Ovary (tissue), 9 donors: ENCODE results near the gene FANCC. TPM values are rescaled to one million over a fixed set of nuclear protein-coding genes. Genes with fewer than 3 reads are reported as not detected.

ENCODE experiments used
- DNase-seq, 5 donors: peaks; one replicate each; pipeline ENCODE4 v3.0.0-alpha.2; 2019 to 2020
- H3K27ac ChIP-seq, 2 donors: fragments of 200-600 bp; one replicate each; pipeline versions ENCODE4 v1.5.1 to v1.8.0; 2019 to 2022
- H3K27me3 ChIP-seq: fragments of 200-600 bp; one replicate; pipeline ENCODE4 v1.8.0; 2022
- H3K36me3 ChIP-seq: fragments of 200-600 bp; sonication (generic); one replicate; pipeline ENCODE4 v1.5.1; 2019
- H3K4me1 ChIP-seq: one replicate; pipeline ENCODE4 v1.8.1; 2013; ENCODE audit warnings: mild to moderate bottlenecking, moderate library complexity; ENCODE audit not compliant: insufficient read depth
- H3K4me3 ChIP-seq: fragments of 200-600 bp; sonication (generic); one replicate; pipeline ENCODE4 v1.5.1; 2017
- H3K9me3 ChIP-seq, 2 donors: fragments of 200-600 bp in 1 of 2; sonication (generic) in 1 of 2; one replicate each; pipeline versions ENCODE4 v1.5.1 to v1.8.1; 2013 to 2019; ENCODE audit warnings: mild to moderate bottlenecking in 1 of 2, moderate library complexity in 1 of 2
- EP300 ChIP-seq: sonication (generic); formaldehyde crosslinking; IDR thresholded peaks from one replicate; pipeline ENCODE4 v1.6.1; 2017; ENCODE audit warnings: antibody characterized with exemption
- POLR2A ChIP-seq: fragments of 450-650 bp; IDR thresholded peaks from one replicate; pipeline ENCODE4 v1.6.1; 2017; ENCODE audit warnings: antibody characterized with exemption, mild to moderate bottlenecking, moderate library complexity
- WGBS, 3 donors: extraction: QIAGEN DNeasy Blood & Tissue Kit in 1 of 3; methylation state at CpG; one replicate each; pipeline versions ENCODE4 v1.1.5 to v1.1.7; 2013 to 2017; 5-methylcytosine and 5-hydroxymethylcytosine counted together
- intact Hi-C, 4 donors: fragments of 100-400 bp; cut with DNase I; formaldehyde crosslinking; loops; one replicate each; pipeline versions ENCODE4 v1.11.0 to v1.15.1; 2022 to 2023
- polyA plus RNA-seq, 2 donors: library from polyadenylated mRNA; stranded (reverse); fragments of 200-250 nt in 1 of 2; fragments of 350-450 nt in 1 of 2; fragmentation: Illumina TruSeq in 1 of 2; extraction: RNeasy Lipid Tissue Mini Kit (QIAGEN cat#74804) in 1 of 2; gene quantifications; one replicate each; pipeline ENCODE4 v1.2.3, GENCODE V29; 2013 to 2014
- total RNA-seq, 7 donors: library from RNA; depleted of rRNA in 2 of 7; stranded (reverse); fragments of >200 nt in 2 of 7; fragmentation: NEBNext Ultra II Directional in 3 of 7; extraction: Animal tissue kit (Norgen Biotek cat#: 25700) in 3 of 7; gene quantifications; one replicate each; pipeline versions ENCODE4 v1.1.0 to v1.2.4, GENCODE V29; 2016 to 2023
- TF ChIP-seq, protein P1 (sequence below), 3 donors: fragments of 450-650 bp in 2 of 3; fragments of 200-600 bp in 1 of 3; IDR thresholded peaks; one replicate each; pipeline versions ENCODE4 v1.5.1 to v1.8.0; 2016 to 2022; ENCODE audit warnings: antibody characterized with exemption in 3 of 3, mild to moderate bottlenecking in 1 of 3
- donor health status: DM: no; HTN: no; CAD: no; lungs with moderate emphysema.
- donor health status: DM: no; HTN: no; CAD: no.
- donor health status: Bipolar disorder and iron deficiency.
- donor health status: DM: yes; HTN: yes; CAD: no.
- donor health status: DM: no; HTN: no; CAD: no.
- donor health status: DM: yes; HTN: yes; CAD: no.

FANCC gene
- total and polyA plus RNA-seq, 9 donors, result 2.9 to 7.5 (median 4.9) TPM

DNA sequence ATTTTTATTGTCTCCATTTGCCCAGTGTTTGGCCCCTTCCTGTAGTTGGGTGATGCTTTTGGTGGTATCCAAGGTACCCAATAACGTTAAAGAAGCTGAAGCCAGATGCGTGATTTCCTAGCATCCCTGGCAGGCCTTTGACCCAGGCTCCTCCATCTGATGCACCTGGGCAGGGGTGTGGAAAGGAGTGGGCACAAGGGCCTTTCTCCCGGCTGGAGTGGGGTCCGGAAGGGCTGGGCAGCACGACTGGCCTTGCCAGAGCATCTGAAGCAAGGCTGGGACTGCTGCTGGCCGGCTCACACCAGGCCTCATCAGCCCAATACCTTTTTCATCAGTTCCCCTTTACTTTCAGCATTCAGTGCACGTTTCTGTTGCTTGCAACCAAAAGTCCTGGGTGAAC is 220.2 kb downstream of the FANCC start:
- Histone ChIP-seq H3K9me3 (no peaks in the 10 kb centered on the region), H3K36me3 (no peaks in the 10 kb centered on the region), H3K4me3 (no peak overlapping the region), H3K4me1 (peaks cover 9% of the 10 kb centered on the region), H3K27me3 (no peaks in the 10 kb centered on the region), H3K27ac (no peak overlapping the region)
- WGBS, 3 donors, result 90 to 94% (median 93%) methylated on average over 7 of the region's 7 CpGs
- intact Hi-C loops, result no loop called here
- TF ChIP-seq, protein P1, sequence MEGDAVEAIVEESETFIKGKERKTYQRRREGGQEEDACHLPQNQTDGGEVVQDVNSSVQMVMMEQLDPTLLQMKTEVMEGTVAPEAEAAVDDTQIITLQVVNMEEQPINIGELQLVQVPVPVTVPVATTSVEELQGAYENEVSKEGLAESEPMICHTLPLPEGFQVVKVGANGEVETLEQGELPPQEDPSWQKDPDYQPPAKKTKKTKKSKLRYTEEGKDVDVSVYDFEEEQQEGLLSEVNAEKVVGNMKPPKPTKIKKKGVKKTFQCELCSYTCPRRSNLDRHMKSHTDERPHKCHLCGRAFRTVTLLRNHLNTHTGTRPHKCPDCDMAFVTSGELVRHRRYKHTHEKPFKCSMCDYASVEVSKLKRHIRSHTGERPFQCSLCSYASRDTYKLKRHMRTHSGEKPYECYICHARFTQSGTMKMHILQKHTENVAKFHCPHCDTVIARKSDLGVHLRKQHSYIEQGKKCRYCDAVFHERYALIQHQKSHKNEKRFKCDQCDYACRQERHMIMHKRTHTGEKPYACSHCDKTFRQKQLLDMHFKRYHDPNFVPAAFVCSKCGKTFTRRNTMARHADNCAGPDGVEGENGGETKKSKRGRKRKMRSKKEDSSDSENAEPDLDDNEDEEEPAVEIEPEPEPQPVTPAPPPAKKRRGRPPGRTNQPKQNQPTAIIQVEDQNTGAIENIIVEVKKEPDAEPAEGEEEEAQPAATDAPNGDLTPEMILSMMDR (IDR thresholded peaks at IDR 0.05), result no peak
- TF ChIP-seq POLR2A (no peak), EP300 (no peak)
- no peak for DNase-seq

GRCh38 chr9:95096807-95097206 is 220.7 kb downstream of the FANCC start:
- intact Hi-C loops, result no loop called here
- Histone ChIP-seq H3K4me3 (no peak overlapping the region), H3K36me3 (no peaks in the 10 kb centered on the region), H3K27me3 (no peaks in the 10 kb centered on the region), H3K9me3 (no peaks in the 10 kb centered on the region), H3K27ac (no peak overlapping the region), H3K4me1 (peaks cover 11% of the 10 kb centered on the region)
- 76 to 86% (median 84%) methylated on average over 6 of the region's 6 CpGs for WGBS, 3 donors
- TF ChIP-seq POLR2A, result no peak
- TF ChIP-seq EP300, result no peak
- TF ChIP-seq, protein P1 (IDR thresholded peaks at IDR 0.05), result no peak
- DNase-seq, result no peak

GRCh38 chr9:95096381-95096780 is 221.1 kb downstream of the FANCC start:
- no peaks in the 10 kb centered on the region for H3K36me3 ChIP-seq
- H3K27ac ChIP-seq, result no peak overlapping the region
- no peak for DNase-seq
- no peaks in the 10 kb centered on the region for H3K27me3 ChIP-seq
- peaks cover 15% of the 10 kb centered on the region for H3K4me1 ChIP-seq
- no peak overlapping the region for H3K4me3 ChIP-seq
- TF ChIP-seq POLR2A, result no peak
- TF ChIP-seq EP300, result no peak
- TF ChIP-seq, protein P1 (IDR thresholded peaks at IDR 0.05), result no peak
- WGBS, 3 donors, result 93 to 95% (median 95%) methylated on average over 12 of the region's 12 CpGs
- intact Hi-C loops, result no loop called here
- no peaks in the 10 kb centered on the region for H3K9me3 ChIP-seq

DNA sequence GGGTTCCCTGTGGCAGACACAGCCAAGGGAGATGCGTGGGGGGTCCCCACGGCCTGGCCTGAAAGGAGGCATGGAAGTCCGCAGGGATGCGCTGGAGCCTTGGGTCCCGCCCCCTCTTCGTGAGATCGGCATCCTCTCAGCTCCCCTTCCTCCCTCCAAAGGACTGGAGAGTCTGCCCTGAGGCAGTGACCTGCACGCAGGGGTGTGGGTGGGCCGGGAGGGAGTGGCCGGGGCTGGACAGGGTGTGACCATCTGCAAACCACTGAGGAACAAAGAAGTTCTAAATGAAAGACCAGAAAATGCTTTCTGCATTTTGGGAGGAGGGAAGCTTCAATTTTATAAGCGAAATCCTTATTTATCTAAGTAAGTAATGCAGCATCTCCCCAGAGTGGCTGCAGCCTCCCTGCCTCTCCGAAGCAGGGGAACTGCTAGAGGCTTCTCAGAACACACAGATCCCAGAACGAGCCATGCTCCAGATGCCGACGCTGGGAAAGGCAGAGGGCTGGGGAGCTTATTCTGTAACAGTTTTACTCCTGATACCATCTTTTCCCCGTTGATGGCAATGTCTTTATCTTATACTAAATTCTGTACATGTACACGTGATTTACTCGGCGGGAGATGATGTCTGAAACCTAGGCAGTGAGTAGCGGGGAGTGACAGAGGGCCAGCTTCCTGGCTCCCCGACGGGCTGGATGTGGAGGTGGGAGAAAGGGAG is 221.7 kb downstream of the FANCC start:
- WGBS, 3 donors, result 75 to 81% (median 76%) methylated on average over 22 of the region's 22 CpGs
- Histone ChIP-seq H3K9me3 (no peaks in the 10 kb centered on the region), H3K4me1 (peaks cover 21% of the 10 kb centered on the region), H3K36me3 (no peaks in the 10 kb centered on the region), H3K27ac (no peak overlapping the region), H3K27me3 (no peaks in the 10 kb centered on the region), H3K4me3 (no peak overlapping the region)
- intact Hi-C loops, result no loop called here
- DNase-seq, result no peak
- TF ChIP-seq EP300 (no peak), POLR2A (no peak)
- TF ChIP-seq, protein P1 (IDR thresholded peaks at IDR 0.05), result no peak
